OCI-LY1 (cell line): Measurements from ENCODE around the gene SYT5.
"Not testable (repeated sequence)": the region's sequence is repeated elsewhere in the genome, so short reads cannot be mapped to it uniquely, and the experiment has no call there.

Experiments used
- H2AFZ ChIP-seq: fragments of 200-600 bp; sonication (generic), shearing (Covaris generic); 2 replicates; pipeline ENCODE4 v1.6.0; 2014; ENCODE audit warnings: antibody characterized with exemption, mild to moderate bottlenecking, low read length
- H3F3A ChIP-seq: fragments of 200-600 bp; sonication (generic), shearing (Covaris generic); 2 replicates; pipeline ENCODE4 v1.6.0; 2014; ENCODE audit warnings: mild to moderate bottlenecking, antibody characterized with exemption, low read length, moderate library complexity; ENCODE audit not compliant: insufficient read depth
- H3K27ac ChIP-seq: fragments of 200-600 bp; sonication (generic); 2 replicates; pipeline ENCODE4 v1.5.1; 2014; ENCODE audit warnings: low read length, mixed run types, mild to moderate bottlenecking, low read depth; ENCODE audit not compliant: poor library complexity, severe bottlenecking
- H3K27me3 ChIP-seq: fragments of 200-600 bp; sonication (generic); 2 replicates; pipeline ENCODE4 v1.6.0; 2014; ENCODE audit warnings: antibody characterized with exemption, mild to moderate bottlenecking, low read length, moderate library complexity; ENCODE audit not compliant: insufficient read depth
- H3K36me3 ChIP-seq: fragments of 200-600 bp; sonication (generic); 2 replicates; pipeline ENCODE4 v1.6.1; 2014; ENCODE audit warnings: mild to moderate bottlenecking, antibody characterized with exemption, low read length, moderate library complexity, mixed read lengths; ENCODE audit not compliant: insufficient read depth
- H3K4me1 ChIP-seq: fragments of 200-600 bp; sonication (generic); 2 replicates; pipeline ENCODE4 v1.5.1; 2014; ENCODE audit warnings: mild to moderate bottlenecking, low read length, moderate library complexity; ENCODE audit not compliant: insufficient read depth, severe bottlenecking
- H3K4me2 ChIP-seq: fragments of 200-600 bp; sonication (generic), shearing (Covaris generic); 2 replicates; pipeline ENCODE4 v1.6.1; 2014; ENCODE audit warnings: low read length
- H3K4me3 ChIP-seq: fragments of 200-600 bp; sonication (generic); 2 replicates; pipeline ENCODE4 v1.5.1; 2014; ENCODE audit warnings: low read length, low read depth, mild to moderate bottlenecking, mixed read lengths; ENCODE audit not compliant: poor library complexity, severe bottlenecking
- H3K79me2 ChIP-seq: fragments of 200-600 bp; shearing (Covaris generic); 2 replicates; pipeline ENCODE4 v1.6.1; 2016; ENCODE audit warnings: mixed run types, low read length, mixed read lengths; ENCODE audit not compliant: insufficient read depth
- H3K9ac ChIP-seq: fragments of 200-600 bp; sonication (generic), shearing (Covaris generic); 2 replicates; pipeline ENCODE4 v1.6.1; 2014; ENCODE audit warnings: mild to moderate bottlenecking, low read length, mixed read lengths
- H3K9me2 ChIP-seq: fragments of 200-600 bp; sonication (generic), shearing (Covaris generic); 2 replicates; pipeline ENCODE4 v1.6.1; 2014; ENCODE audit warnings: low read depth, mild to moderate bottlenecking, low read length, mixed read lengths
- H3K9me3 ChIP-seq: fragments of 200-600 bp; shearing (Covaris generic); 2 replicates; pipeline ENCODE4 v1.6.1; 2014; ENCODE audit warnings: low read length, mixed read lengths
- H4K20me1 ChIP-seq: fragments of 200-600 bp; sonication (generic), shearing (Covaris generic); 2 replicates; pipeline ENCODE4 v1.6.0; 2016; ENCODE audit warnings: mild to moderate bottlenecking, low read length; ENCODE audit not compliant: insufficient read depth
- EZH2 ChIP-seq: fragments of 200-600 bp; sonication (generic), shearing (Covaris generic); IDR thresholded peaks from 2 replicates; pipeline ENCODE4 v1.8.0; 2017; ENCODE audit warnings: borderline replicate concordance, mixed run types, mild to moderate bottlenecking, antibody characterized with exemption, low read length, moderate library complexity, mixed read lengths
- TF ChIP-seq, protein P1 (sequence below): fragments of 200-600 bp; sonication (generic), shearing (Covaris generic); IDR thresholded peaks from 2 replicates; pipeline ENCODE4 v1.5.1; 2017; ENCODE audit warnings: mild to moderate bottlenecking, antibody characterized with exemption, low read length, moderate library complexity, mixed read lengths

Gene SYT5

DNA sequence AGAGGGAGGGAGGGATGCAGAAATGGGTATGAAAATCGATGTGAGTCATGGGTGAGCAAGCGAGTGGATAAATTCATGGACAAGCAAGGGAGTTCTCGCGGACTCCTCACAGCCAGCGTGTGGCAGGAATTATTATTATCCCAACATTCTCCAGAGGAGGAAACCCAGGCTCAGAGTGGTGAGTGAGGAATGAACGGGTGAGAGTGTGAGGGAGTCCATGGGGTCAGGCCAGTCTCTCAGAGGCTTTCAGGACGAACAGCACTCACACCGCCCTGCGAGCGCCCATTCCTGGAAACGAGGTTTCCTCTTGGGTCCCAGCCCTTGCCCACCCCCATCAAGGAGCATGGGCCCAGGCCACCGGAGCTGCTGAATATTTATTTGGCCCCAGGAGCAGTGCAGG is 7.3 kb downstream of the SYT5 start:
- TF ChIP-seq, protein P1, sequence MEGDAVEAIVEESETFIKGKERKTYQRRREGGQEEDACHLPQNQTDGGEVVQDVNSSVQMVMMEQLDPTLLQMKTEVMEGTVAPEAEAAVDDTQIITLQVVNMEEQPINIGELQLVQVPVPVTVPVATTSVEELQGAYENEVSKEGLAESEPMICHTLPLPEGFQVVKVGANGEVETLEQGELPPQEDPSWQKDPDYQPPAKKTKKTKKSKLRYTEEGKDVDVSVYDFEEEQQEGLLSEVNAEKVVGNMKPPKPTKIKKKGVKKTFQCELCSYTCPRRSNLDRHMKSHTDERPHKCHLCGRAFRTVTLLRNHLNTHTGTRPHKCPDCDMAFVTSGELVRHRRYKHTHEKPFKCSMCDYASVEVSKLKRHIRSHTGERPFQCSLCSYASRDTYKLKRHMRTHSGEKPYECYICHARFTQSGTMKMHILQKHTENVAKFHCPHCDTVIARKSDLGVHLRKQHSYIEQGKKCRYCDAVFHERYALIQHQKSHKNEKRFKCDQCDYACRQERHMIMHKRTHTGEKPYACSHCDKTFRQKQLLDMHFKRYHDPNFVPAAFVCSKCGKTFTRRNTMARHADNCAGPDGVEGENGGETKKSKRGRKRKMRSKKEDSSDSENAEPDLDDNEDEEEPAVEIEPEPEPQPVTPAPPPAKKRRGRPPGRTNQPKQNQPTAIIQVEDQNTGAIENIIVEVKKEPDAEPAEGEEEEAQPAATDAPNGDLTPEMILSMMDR = no peak
- TF ChIP-seq EZH2 = no peak
- Histone ChIP-seq H3F3A (no peaks in the 10 kb centered on the region), H3K9me3 (no peaks in the 10 kb centered on the region), H4K20me1 (no peaks in the 10 kb centered on the region), H3K9me2 (no peaks in the 10 kb centered on the region), H3K27me3 (peaks cover 8% of the 10 kb centered on the region; the same call in 1 of the 2 replicates), H3K9ac (no peak overlapping the region), H3K27ac (no peak overlapping the region), H3K4me2 (no peak overlapping the region), H3K4me3 (no peak overlapping the region), H2AFZ (no peak overlapping the region), H3K79me2 (no peaks in the 10 kb centered on the region), H3K4me1 (no peaks in the 10 kb centered on the region), H3K36me3 (no peaks in the 10 kb centered on the region)

DNA sequence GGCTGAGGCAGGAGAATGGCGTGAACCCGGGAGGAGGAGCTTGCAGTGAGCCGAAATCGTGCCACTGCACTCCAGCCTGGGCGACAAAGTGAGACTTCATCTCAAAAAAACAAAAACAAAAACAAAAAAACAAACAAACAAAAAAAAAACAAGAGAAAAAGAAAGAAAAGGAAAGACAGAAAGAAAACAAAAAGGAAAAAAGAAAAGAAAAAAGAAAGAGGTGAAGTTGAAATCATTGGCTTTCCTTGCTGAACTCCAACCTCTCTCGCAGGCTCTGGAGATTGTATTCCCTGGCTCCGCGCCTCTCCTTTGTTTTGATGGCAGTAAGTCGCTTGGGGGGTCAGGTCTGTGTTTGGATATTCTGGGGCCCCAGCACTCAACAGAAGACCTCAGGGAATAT is 7.8 kb downstream of the SYT5 start:
- not testable (repeated sequence) for H3K36me3 ChIP-seq, H3K9me2 ChIP-seq, H3K4me2 ChIP-seq, H3K4me1 ChIP-seq, H3K27me3 ChIP-seq, H4K20me1 ChIP-seq, H2AFZ ChIP-seq, H3K4me3 ChIP-seq, H3F3A ChIP-seq, H3K27ac ChIP-seq, H3K9ac ChIP-seq, H3K79me2 ChIP-seq, H3K9me3 ChIP-seq

DNA sequence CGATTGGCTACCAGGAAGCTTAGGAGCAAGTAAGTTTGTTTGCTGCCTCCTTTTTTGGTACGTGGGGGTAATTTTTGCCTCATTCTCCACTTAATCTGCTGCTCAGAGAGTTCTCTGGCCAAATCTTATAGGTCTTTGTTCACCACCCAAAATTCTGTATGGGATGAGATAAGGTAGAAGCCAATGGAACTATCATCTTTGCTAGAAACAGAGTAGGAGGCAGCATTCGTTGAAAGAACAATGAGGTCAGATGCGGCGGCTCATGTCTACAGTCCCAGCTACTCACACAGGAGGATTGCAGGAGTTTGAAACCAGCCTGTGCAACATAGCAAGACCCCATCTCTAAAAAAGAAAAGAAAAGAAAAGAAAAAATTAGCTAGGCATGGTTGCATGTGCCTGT is 8.6 kb downstream of the SYT5 start:
- H3K9me2 ChIP-seq = no peaks in the 10 kb centered on the region
- H3K4me1 ChIP-seq = no peaks in the 10 kb centered on the region
- H4K20me1 ChIP-seq = no peaks in the 10 kb centered on the region
- no peak overlapping the region for H3K4me2 ChIP-seq
- H3F3A ChIP-seq = no peaks in the 10 kb centered on the region
- H3K9ac ChIP-seq = no peak overlapping the region
- no peaks in the 10 kb centered on the region for H3K36me3 ChIP-seq
- no peak overlapping the region for H2AFZ ChIP-seq
- TF ChIP-seq, protein P1 = no peak
- TF ChIP-seq EZH2 = no peak
- H3K4me3 ChIP-seq = no peak overlapping the region
- H3K79me2 ChIP-seq = no peaks in the 10 kb centered on the region
- H3K9me3 ChIP-seq = no peaks in the 10 kb centered on the region
- no peak overlapping the region for H3K27ac ChIP-seq
- peaks cover 8% of the 10 kb centered on the region; the same call in 1 of the 2 replicates for H3K27me3 ChIP-seq

DNA sequence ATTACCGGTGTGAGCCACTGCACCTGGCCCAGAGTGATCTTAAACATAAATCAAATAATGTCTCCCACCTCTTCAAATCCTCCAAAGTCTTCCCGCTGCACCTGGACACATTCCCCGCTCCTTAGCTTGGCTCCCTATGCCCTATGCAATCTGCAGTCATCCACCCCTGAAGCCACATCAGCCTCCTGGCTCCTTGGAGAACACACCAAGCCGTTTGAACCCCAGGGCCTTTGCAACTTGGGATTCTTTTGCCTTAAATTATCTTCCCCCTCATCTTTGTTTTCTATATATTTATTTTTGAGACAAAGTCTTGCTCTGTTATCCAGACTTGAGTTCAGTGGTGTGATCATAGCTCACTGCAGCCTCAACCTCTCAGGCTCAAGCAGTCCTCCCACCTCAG is 11.0 kb downstream of the SYT5 start:
- no peak for TF ChIP-seq EZH2
- TF ChIP-seq, protein P1 = no peak
- H3K4me3 ChIP-seq = no peak overlapping the region
- H4K20me1 ChIP-seq = no peaks in the 10 kb centered on the region
- no peaks in the 10 kb centered on the region for H3K9me2 ChIP-seq
- H3F3A ChIP-seq = no peaks in the 10 kb centered on the region
- no peak overlapping the region for H3K27ac ChIP-seq
- no peaks in the 10 kb centered on the region for H3K79me2 ChIP-seq
- H3K9me3 ChIP-seq = no peaks in the 10 kb centered on the region
- H3K4me1 ChIP-seq = no peaks in the 10 kb centered on the region
- H3K9ac ChIP-seq = no peak overlapping the region
- H2AFZ ChIP-seq = no peak overlapping the region
- H3K27me3 ChIP-seq = 0 out of 2 replicates have a peak, but pooled peaks cover 5% of the 10 kb centered on the region
- H3K4me2 ChIP-seq = no peak overlapping the region
- no peaks in the 10 kb centered on the region for H3K36me3 ChIP-seq
